H1 (cell line): ENCODE measurements around the gene PRKCD. TPM values are rescaled to one million over a fixed set of nuclear protein-coding genes. Genes with fewer than 3 reads are reported as not detected.

ENCODE experiments used
- BACH1 ChIP-seq: IDR thresholded peaks from 2 replicates; pipeline ENCODE4 v1.6.1; 2012; ENCODE audit warnings: low read length, improper control_type of control experiment
- JUND ChIP-seq: IDR thresholded peaks from 2 replicates; pipeline ENCODE4 v1.6.1; 2011; ENCODE audit warnings: mild to moderate bottlenecking, improper control_type of control experiment, low read length
- KDM4A ChIP-seq: IDR thresholded peaks from one replicate; pipeline ENCODE4 v1.7.1; 2012; ENCODE audit warnings: low read depth, mild to moderate bottlenecking, moderate library complexity, low read length, inconsistent platforms; ENCODE audit not compliant: severe bottlenecking
- MAFK ChIP-seq: IDR thresholded peaks from 2 replicates; pipeline ENCODE4 v1.6.1; 2012; ENCODE audit warnings: low read depth, mild to moderate bottlenecking, improper control_type of control experiment, low read length
- TAF1 ChIP-seq: IDR thresholded peaks from 2 replicates; pipeline ENCODE4 v1.6.1; 2011; ENCODE audit warnings: mild to moderate bottlenecking, low read depth, low read length
- TEAD4 ChIP-seq: IDR thresholded peaks from 2 replicates; pipeline ENCODE4 v1.6.1; 2012; ENCODE audit warnings: low read depth, low read length, inconsistent platforms, mixed read lengths
- polyA plus RNA-seq, 7 experiments: library from polyadenylated mRNA; depleted of rRNA in 3 of 7; stranded (reverse) in 5 of 7; unstranded in 2 of 7; fragments of >200 nt in 5 of 7; fragments of 200-250 nt in 2 of 7; gene quantifications; 1 replicate in 5 of 7; 2 replicates in 1 of 7; 4 replicates in 1 of 7; pipeline versions ENCODE4 v1.2.1 to v1.2.3, GENCODE V29; 2011 to 2013; ENCODE audit warnings: missing spikeins in 2 of 7, mixed read lengths in 2 of 7
- total RNA-seq: library from RNA; stranded (reverse); fragmentation: NEBNext Ultra II Directional; extraction: Animal tissue kit (Norgen Biotek cat#: 25700); gene quantifications from 2 replicates; pipeline ENCODE4 v1.2.1, GENCODE V29; 2021
- TF ChIP-seq, protein P1 (sequence below): fragments of 300-600 bp; sonication (generic); IDR thresholded peaks from 2 replicates; pipeline ENCODE4 v1.7.1; 2012; ENCODE audit warnings: low read length, moderate library complexity, mild to moderate bottlenecking, inconsistent platforms; ENCODE audit not compliant: insufficient replicate concordance

PRKCD gene
- total and polyA plus RNA-seq, 2 of the 8 experiments (the other 6 are each of a cell fraction or from before 2014, with no cell fraction given): 22.6 to 23.9 TPM

- TF ChIP-seq, protein P1, sequence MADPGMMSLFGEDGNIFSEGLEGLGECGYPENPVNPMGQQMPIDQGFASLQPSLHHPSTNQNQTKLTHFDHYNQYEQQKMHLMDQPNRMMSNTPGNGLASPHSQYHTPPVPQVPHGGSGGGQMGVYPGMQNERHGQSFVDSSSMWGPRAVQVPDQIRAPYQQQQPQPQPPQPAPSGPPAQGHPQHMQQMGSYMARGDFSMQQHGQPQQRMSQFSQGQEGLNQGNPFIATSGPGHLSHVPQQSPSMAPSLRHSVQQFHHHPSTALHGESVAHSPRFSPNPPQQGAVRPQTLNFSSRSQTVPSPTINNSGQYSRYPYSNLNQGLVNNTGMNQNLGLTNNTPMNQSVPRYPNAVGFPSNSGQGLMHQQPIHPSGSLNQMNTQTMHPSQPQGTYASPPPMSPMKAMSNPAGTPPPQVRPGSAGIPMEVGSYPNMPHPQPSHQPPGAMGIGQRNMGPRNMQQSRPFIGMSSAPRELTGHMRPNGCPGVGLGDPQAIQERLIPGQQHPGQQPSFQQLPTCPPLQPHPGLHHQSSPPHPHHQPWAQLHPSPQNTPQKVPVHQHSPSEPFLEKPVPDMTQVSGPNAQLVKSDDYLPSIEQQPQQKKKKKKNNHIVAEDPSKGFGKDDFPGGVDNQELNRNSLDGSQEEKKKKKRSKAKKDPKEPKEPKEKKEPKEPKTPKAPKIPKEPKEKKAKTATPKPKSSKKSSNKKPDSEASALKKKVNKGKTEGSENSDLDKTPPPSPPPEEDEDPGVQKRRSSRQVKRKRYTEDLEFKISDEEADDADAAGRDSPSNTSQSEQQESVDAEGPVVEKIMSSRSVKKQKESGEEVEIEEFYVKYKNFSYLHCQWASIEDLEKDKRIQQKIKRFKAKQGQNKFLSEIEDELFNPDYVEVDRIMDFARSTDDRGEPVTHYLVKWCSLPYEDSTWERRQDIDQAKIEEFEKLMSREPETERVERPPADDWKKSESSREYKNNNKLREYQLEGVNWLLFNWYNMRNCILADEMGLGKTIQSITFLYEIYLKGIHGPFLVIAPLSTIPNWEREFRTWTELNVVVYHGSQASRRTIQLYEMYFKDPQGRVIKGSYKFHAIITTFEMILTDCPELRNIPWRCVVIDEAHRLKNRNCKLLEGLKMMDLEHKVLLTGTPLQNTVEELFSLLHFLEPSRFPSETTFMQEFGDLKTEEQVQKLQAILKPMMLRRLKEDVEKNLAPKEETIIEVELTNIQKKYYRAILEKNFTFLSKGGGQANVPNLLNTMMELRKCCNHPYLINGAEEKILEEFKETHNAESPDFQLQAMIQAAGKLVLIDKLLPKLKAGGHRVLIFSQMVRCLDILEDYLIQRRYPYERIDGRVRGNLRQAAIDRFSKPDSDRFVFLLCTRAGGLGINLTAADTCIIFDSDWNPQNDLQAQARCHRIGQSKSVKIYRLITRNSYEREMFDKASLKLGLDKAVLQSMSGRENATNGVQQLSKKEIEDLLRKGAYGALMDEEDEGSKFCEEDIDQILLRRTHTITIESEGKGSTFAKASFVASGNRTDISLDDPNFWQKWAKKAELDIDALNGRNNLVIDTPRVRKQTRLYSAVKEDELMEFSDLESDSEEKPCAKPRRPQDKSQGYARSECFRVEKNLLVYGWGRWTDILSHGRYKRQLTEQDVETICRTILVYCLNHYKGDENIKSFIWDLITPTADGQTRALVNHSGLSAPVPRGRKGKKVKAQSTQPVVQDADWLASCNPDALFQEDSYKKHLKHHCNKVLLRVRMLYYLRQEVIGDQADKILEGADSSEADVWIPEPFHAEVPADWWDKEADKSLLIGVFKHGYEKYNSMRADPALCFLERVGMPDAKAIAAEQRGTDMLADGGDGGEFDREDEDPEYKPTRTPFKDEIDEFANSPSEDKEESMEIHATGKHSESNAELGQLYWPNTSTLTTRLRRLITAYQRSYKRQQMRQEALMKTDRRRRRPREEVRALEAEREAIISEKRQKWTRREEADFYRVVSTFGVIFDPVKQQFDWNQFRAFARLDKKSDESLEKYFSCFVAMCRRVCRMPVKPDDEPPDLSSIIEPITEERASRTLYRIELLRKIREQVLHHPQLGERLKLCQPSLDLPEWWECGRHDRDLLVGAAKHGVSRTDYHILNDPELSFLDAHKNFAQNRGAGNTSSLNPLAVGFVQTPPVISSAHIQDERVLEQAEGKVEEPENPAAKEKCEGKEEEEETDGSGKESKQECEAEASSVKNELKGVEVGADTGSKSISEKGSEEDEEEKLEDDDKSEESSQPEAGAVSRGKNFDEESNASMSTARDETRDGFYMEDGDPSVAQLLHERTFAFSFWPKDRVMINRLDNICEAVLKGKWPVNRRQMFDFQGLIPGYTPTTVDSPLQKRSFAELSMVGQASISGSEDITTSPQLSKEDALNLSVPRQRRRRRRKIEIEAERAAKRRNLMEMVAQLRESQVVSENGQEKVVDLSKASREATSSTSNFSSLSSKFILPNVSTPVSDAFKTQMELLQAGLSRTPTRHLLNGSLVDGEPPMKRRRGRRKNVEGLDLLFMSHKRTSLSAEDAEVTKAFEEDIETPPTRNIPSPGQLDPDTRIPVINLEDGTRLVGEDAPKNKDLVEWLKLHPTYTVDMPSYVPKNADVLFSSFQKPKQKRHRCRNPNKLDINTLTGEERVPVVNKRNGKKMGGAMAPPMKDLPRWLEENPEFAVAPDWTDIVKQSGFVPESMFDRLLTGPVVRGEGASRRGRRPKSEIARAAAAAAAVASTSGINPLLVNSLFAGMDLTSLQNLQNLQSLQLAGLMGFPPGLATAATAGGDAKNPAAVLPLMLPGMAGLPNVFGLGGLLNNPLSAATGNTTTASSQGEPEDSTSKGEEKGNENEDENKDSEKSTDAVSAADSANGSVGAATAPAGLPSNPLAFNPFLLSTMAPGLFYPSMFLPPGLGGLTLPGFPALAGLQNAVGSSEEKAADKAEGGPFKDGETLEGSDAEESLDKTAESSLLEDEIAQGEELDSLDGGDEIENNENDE: no peak
- TF ChIP-seq TEAD4 (no peak), MAFK (peak; percentile 89; the same call in 1 of the 2 replicates), KDM4A (no peak), TAF1 (no peak), JUND (no peak), BACH1 (peak; percentile 95)
- TF ChIP-seq, all 59 proteins: peak for 3
Measured at GRCh38 chr3:53236112-53236841, 75.3 kb downstream of the PRKCD start (continued).
